HEK293 (cell line): ENCODE results near the gene C2CD2L.

Experiments
- CTCF ChIA-PET: fragments of 350-600 bp; formaldehyde crosslinking; extraction: SDS; loops from one replicate; lab custom pipeline; 2021; ENCODE audit warnings: antibody characterized with exemption; lab: Yijun Ruan, JAX
- POLR2A ChIA-PET: fragments of 300-600 bp; formaldehyde crosslinking; extraction: SDS; loops from one replicate; lab custom pipeline; 2020; ENCODE audit warnings: antibody characterized with exemption, inconsistent platforms; lab: Yijun Ruan, JAX
- H3K27ac ChIP-seq: fragments of 200-500 bp; sonication (Bioruptor generic); 2 replicates; pipeline ENCODE4 v1.5.1; 2014; ENCODE audit warnings: low read depth, low read length, control low read depth, inconsistent platforms; ENCODE audit errors: extremely low read depth
- H3K36me3 ChIP-seq, 2 experiments: fragments of 200-500 bp in 1 of 2; sonication (Bioruptor generic) in 1 of 2; 1 replicate in 1 of 2; 2 replicates in 1 of 2; pipeline ENCODE4 v1.5.1; 2014 to 2017; ENCODE audit warnings: inconsistent platforms in 2 of 2, low read length in 2 of 2; ENCODE audit not compliant: control insufficient read depth in 2 of 2, insufficient read depth in 1 of 2
- H3K4me1 ChIP-seq: fragments of 200-500 bp; sonication (Bioruptor generic); 2 replicates; pipeline ENCODE4 v1.5.1; 2014; ENCODE audit warnings: mild to moderate bottlenecking, low read length, inconsistent platforms; ENCODE audit not compliant: control insufficient read depth, insufficient read depth
- H3K4me3 ChIP-seq: 2 replicates; pipeline ENCODE4 v1.5.1; 2011; ENCODE audit warnings: low read depth, mild to moderate bottlenecking, control low read depth, low read length, moderate library complexity
- H3K9me3 ChIP-seq: fragments of 200-500 bp; sonication (Bioruptor generic); 2 replicates; pipeline ENCODE4 v1.5.1; 2014; ENCODE audit warnings: low read depth, low read length, inconsistent platforms; ENCODE audit not compliant: control insufficient read depth, insufficient read depth
- KLF1 ChIP-seq: fragments of 450-650 bp; formaldehyde crosslinking; IDR thresholded peaks from 2 replicates; pipeline ENCODE4 v1.5.1; 2016; ENCODE audit warnings: missing biosample characterization, missing genetic modification characterization
- KLF16 ChIP-seq: fragments of 450-650 bp; formaldehyde crosslinking; IDR thresholded peaks from 2 replicates; pipeline ENCODE4 v1.5.1; 2017; ENCODE audit warnings: missing biosample characterization, missing genetic modification characterization
- PRDM10 ChIP-seq: fragments of 450-650 bp; formaldehyde crosslinking; IDR thresholded peaks from 2 replicates; pipeline ENCODE4 v1.5.1; 2016; ENCODE audit warnings: missing biosample characterization, missing genetic modification characterization
- ZFP41 ChIP-seq: fragments of 450-650 bp; formaldehyde crosslinking; IDR thresholded peaks from 2 replicates; pipeline ENCODE4 v1.5.1; 2016; ENCODE audit warnings: missing biosample characterization, missing genetic modification characterization, borderline replicate concordance
- ZNF175 ChIP-seq: fragments of 450-650 bp; formaldehyde crosslinking; IDR thresholded peaks from 2 replicates; pipeline ENCODE4 v1.5.1; 2016; ENCODE audit warnings: missing biosample characterization, missing genetic modification characterization
- ZNF362 ChIP-seq: fragments of 450-650 bp; formaldehyde crosslinking; IDR thresholded peaks from 2 replicates; pipeline ENCODE4 v1.5.1; 2016; ENCODE audit warnings: missing biosample characterization, missing genetic modification characterization
- ZNF514 ChIP-seq: fragments of 450-650 bp; formaldehyde crosslinking; IDR thresholded peaks from 2 replicates; pipeline ENCODE4 v1.5.1; 2016; ENCODE audit warnings: missing biosample characterization, missing genetic modification characterization
- ZNF518A ChIP-seq: fragments of 450-650 bp; formaldehyde crosslinking; conservative IDR thresholded peaks from 2 replicates; pipeline ENCODE4 v1.5.1; 2016; ENCODE audit warnings: low read depth, missing biosample characterization, missing genetic modification characterization
- ZNF585B ChIP-seq: fragments of 450-650 bp; formaldehyde crosslinking; IDR thresholded peaks from 2 replicates; pipeline ENCODE4 v1.5.1; 2016; ENCODE audit warnings: missing biosample characterization, missing genetic modification characterization
- ZNF610 ChIP-seq: fragments of 450-650 bp; formaldehyde crosslinking; IDR thresholded peaks from 2 replicates; pipeline ENCODE4 v1.5.1; 2016; ENCODE audit warnings: missing biosample characterization, missing genetic modification characterization, borderline replicate concordance
- ZNF621 ChIP-seq: fragments of 450-650 bp; formaldehyde crosslinking; IDR thresholded peaks from 2 replicates; pipeline ENCODE4 v1.5.1; 2017; ENCODE audit warnings: missing biosample characterization, missing genetic modification characterization
- ZNF747 ChIP-seq: fragments of 450-650 bp; formaldehyde crosslinking; IDR thresholded peaks from 2 replicates; pipeline ENCODE4 v1.5.1; 2016; ENCODE audit warnings: missing biosample characterization, missing genetic modification characterization
- ZNF791 ChIP-seq: fragments of 450-650 bp; formaldehyde crosslinking; IDR thresholded peaks from 2 replicates; pipeline ENCODE4 v1.5.1; 2016; ENCODE audit warnings: missing biosample characterization, missing genetic modification characterization
- ZNF837 ChIP-seq: fragments of 450-650 bp; formaldehyde crosslinking; IDR thresholded peaks from 2 replicates; pipeline ENCODE4 v1.5.1; 2016; ENCODE audit warnings: missing biosample characterization, missing genetic modification characterization
- ZSCAN16 ChIP-seq: fragments of 450-650 bp; formaldehyde crosslinking; IDR thresholded peaks from 2 replicates; pipeline ENCODE4 v1.5.1; 2016; ENCODE audit warnings: missing biosample characterization, missing genetic modification characterization
- TF ChIP-seq, protein P1 (sequence below): fragments of 450-650 bp; formaldehyde crosslinking; IDR thresholded peaks from 2 replicates; pipeline ENCODE4 v1.5.1; 2016; ENCODE audit warnings: missing biosample characterization, missing genetic modification characterization
- TF ChIP-seq, protein P2 (sequence below): fragments of 450-650 bp; formaldehyde crosslinking; IDR thresholded peaks from 2 replicates; pipeline ENCODE4 v1.5.1; 2016; ENCODE audit warnings: missing biosample characterization, missing genetic modification characterization

Gene C2CD2L

DNA sequence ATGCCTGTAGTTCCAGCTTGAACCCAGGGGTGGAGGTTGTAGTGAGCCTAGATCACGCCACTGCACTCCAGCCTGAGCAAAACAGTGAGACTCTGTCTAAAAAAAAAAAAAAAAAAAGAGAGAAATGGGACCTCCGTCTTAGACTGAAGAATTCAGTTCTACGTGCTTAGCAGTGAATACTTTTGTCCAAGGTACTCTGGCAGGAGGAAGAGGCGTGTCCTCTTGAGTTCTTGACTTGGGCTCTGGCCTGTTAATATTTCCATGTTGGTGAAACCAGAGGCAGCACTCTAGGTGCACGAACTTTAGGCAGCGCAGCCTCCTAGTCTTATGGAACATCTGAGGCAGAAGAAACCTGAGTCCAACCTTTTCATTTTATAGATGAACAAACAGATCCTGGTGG is 20.0 kb upstream of the C2CD2L start (continued):
- no peak for TF ChIP-seq ZNF585B (tag by site-specific recombination)
- TF ChIP-seq, protein P1, sequence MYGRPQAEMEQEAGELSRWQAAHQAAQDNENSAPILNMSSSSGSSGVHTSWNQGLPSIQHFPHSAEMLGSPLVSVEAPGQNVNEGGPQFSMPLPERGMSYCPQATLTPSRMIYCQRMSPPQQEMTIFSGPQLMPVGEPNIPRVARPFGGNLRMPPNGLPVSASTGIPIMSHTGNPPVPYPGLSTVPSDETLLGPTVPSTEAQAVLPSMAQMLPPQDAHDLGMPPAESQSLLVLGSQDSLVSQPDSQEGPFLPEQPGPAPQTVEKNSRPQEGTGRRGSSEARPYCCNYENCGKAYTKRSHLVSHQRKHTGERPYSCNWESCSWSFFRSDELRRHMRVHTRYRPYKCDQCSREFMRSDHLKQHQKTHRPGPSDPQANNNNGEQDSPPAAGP (tag by site-specific recombination) = no peak
- TF ChIP-seq KLF16 (tag by site-specific recombination) = no peak

DNA sequence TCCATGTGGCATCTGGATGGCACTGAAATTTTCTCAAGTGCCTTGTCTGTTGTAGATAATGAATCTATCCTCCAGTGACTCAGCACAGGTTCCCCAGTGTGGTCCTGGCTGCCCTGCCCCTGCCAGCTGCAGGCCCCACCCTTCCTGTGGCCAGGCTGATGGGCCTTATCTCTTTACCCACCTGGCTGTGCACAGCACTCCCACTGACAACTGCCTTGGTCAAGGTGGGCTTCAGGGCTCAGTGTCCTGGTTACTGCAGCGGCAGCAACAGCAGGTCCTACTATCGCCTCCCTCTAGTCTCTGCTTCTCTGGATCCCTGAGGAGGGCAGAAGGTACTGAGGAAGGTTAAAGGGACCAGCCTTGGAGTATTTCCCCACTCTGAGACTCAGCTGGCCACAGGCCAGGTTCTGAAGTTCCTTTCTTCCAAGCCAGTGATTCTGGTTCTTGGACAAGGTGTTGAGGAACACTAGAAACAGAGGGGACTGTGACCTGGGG is 19.4 kb upstream of the C2CD2L start:
- no peaks in the 10 kb centered on the region for H3K9me3 ChIP-seq
- POLR2A ChIA-PET = interaction anchor here (0.6 to 1.7 kb wide), 4 partner anchors 19 to 92 kb away, joined by 3 to 6 read pairs (median 4); partner anchors contain the start of genes C2CD2L and VPS11
- H3K4me1 ChIP-seq = 0 out of 2 replicates have a peak, but pooled peaks cover 3% of the 10 kb centered on the region
- no peak overlapping the region for H3K27ac ChIP-seq
- H3K36me3 ChIP-seq = peaks cover 0 to 43% of the 10 kb centered on the region in 2 experiments; a peak in 1 of 3 replicates
- no peak for TF ChIP-seq ZNF362
- peak; percentile 36; the same call in 1 of the 2 replicates for TF ChIP-seq KLF1 (tag by site-specific recombination)
- CTCF ChIA-PET = no interaction called here
- H3K4me3 ChIP-seq = no peak overlapping the region

- peaks cover 0 to 50% of the 10 kb centered on the region in 2 experiments; a peak in 1 of 3 replicates for H3K36me3 ChIP-seq
- no peak for TF ChIP-seq ZNF747 (tag by site-specific recombination)
- TF ChIP-seq, protein P2, sequence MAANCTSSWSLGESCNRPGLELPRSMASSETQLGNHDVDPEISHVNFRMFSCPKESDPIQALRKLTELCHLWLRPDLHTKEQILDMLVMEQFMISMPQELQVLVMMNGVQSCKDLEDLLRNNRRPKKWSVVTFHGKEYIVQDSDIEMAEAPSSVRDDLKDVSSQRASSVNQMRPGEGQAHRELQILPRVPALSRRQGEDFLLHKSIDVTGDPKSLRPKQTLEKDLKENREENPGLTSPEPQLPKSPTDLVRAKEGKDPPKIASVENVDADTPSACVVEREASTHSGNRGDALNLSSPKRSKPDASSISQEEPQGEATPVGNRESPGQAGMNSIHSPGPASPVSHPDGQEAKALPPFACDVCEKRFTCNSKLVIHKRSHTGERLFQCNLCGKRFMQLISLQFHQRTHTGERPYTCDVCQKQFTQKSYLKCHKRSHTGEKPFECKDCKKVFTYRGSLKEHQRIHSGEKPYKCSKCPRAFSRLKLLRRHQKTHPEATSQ (tag by site-specific recombination) = no peak
- TF ChIP-seq ZNF837 (tag by site-specific recombination) = no peak
- no peak for TF ChIP-seq ZNF791
- TF ChIP-seq ZNF518A (tag by site-specific recombination) = no peak
- no peak for TF ChIP-seq ZNF610
- TF ChIP-seq ZSCAN16 (tag by site-specific recombination) = no peak
- no peak for TF ChIP-seq ZNF514
- TF ChIP-seq ZNF175 = no peak
- TF ChIP-seq PRDM10 = no peak
- TF ChIP-seq ZNF621 (tag by site-specific recombination) = no peak
- no peak for TF ChIP-seq ZFP41 (tag by site-specific recombination)
- no peak overlapping the region for H3K4me3 ChIP-seq
- H3K4me1 ChIP-seq = 0 out of 2 replicates have a peak, but pooled peaks cover 3% of the 10 kb centered on the region
- ChIA-PET CTCF (interaction anchor here (1.1 kb wide), 1 partner anchor 235 kb away, joined by 3 read pairs; no protein-coding TSS in a partner anchor), POLR2A (interaction anchor here (0.6 to 0.9 kb wide), 2 partner anchors 21 to 319 kb away, joined by 4 to 5 read pairs; partner anchors contain the start of gene VPS11)
- H3K27ac ChIP-seq = no peak overlapping the region
- no peaks in the 10 kb centered on the region for H3K9me3 ChIP-seq
These were observed 18.7 kb upstream of the C2CD2L start for GRCh38 chr11:119088406-119088805.
